ENCODE measurements around the gene CACNG4. TPM values are rescaled to one million over a fixed set of nuclear protein-coding genes. Genes with fewer than 3 reads are reported as not detected.

The CACNG4 gene
- total RNA-seq, 1 experiment from 2014 or later: not detected

- ChIA-PET RAD21 (ENCODE audit: low non-redundant PET in 1 of 2, low total read pairs in 2 of 2, uncharacterized antibody in 2 of 2, unreplicated experiment in 2 of 2) (interaction anchor here (0.9 to 2.9 kb wide), 9 partner anchors 16 to 248 kb away, joined by 3 to 38 read pairs (median 4); no protein-coding TSS in a partner anchor), POLR2A (interaction anchor here (1.1 kb wide), 1 partner anchor 60 kb away, joined by 4 read pairs; no protein-coding TSS in a partner anchor), CTCF (interaction anchor here (0.7 to 2.8 kb wide), 16 partner anchors 8 to 299 kb away, joined by 3 to 53 read pairs (median 6); no protein-coding TSS in a partner anchor)
- Histone ChIP-seq H3K4me2 (ENCODE audit: low read length) (no peak overlapping the region), H3K9me2 (ENCODE audit: insufficient read depth) (no peaks in the 10 kb centered on the region), H3K9ac (ENCODE audit: low read length) (no peak overlapping the region), H2AFZ (ENCODE audit: low read depth, low read length, poor library complexity, severe bottlenecking) (no peak overlapping the region), H3K36me3 (ENCODE audit: control insufficient read depth in 1 of 2, insufficient read depth in 2 of 2, low read length in 2 of 2) (no peaks in the 10 kb centered on the region), H4K20me1 (ENCODE audit: insufficient read depth) (no peaks in the 10 kb centered on the region), H3K4me1 (ENCODE audit: control insufficient read depth in 1 of 2, insufficient read depth in 2 of 2, low read length in 2 of 2) (peaks cover 6 to 10% of the 10 kb centered on the region in 2 experiments; a peak in 2 of 4 replicates), H3K27me3 (ENCODE audit: insufficient read depth, low read length) (no peaks in the 10 kb centered on the region), H3K79me2 (ENCODE audit: insufficient read depth, low read length) (no peaks in the 10 kb centered on the region), H3K4me3 (replicated peaks in 1 of 2; ENCODE audit: low read depth in 1 of 2, low read length in 2 of 2) (no peak overlapping the region), H3K27ac (ENCODE audit: low read depth, low read length) (no peak overlapping the region), H3K9me3 (ENCODE audit: control insufficient read depth in 1 of 2, insufficient read depth in 1 of 2, low read depth in 1 of 2, low read length in 2 of 2) (no peaks in the 10 kb centered on the region)
- DNase-seq (ENCODE audit: low read depth, low spot score): no peak
- intact Hi-C loops (cut with micrococcal nuclease): loop anchor here (1.0 to 2.0 kb wide), 4 partner anchors 60 to 260 kb away; no protein-coding TSS in a partner anchor
- TF ChIP-seq YY1 (IDR thresholded peaks at IDR 0.05; ENCODE audit: extremely low read depth, insufficient replicate concordance, low read depth, low read length) (no peak), EZH2 (IDR thresholded peaks at IDR 0.05) (no peak), SP1 (IDR thresholded peaks at IDR 0.05; ENCODE audit: low read depth) (no peak), CEBPB (IDR thresholded peaks at IDR 0.05; ENCODE audit: low read depth) (no peak), FOSL1 (IDR thresholded peaks at IDR 0.05; ENCODE audit: low read depth) (no peak), SRF (IDR thresholded peaks at IDR 0.05; ENCODE audit: low read depth) (no peak), EGR1 (IDR thresholded peaks at IDR 0.05; ENCODE audit: low read depth) (no peak), TCF7L2 (IDR thresholded peaks at IDR 0.05; ENCODE audit: borderline replicate concordance, extremely low read depth, insufficient read depth, insufficient read length) (no peak), POLR2A (IDR thresholded peaks at IDR 0.05; ENCODE audit: borderline replicate concordance, extremely low read depth, insufficient read depth, insufficient read length) (no peak), JUND (IDR thresholded peaks at IDR 0.05) (no peak), ZFX (IDR thresholded peaks at IDR 0.05) (no peak)
- TF ChIP-seq, protein P1, sequence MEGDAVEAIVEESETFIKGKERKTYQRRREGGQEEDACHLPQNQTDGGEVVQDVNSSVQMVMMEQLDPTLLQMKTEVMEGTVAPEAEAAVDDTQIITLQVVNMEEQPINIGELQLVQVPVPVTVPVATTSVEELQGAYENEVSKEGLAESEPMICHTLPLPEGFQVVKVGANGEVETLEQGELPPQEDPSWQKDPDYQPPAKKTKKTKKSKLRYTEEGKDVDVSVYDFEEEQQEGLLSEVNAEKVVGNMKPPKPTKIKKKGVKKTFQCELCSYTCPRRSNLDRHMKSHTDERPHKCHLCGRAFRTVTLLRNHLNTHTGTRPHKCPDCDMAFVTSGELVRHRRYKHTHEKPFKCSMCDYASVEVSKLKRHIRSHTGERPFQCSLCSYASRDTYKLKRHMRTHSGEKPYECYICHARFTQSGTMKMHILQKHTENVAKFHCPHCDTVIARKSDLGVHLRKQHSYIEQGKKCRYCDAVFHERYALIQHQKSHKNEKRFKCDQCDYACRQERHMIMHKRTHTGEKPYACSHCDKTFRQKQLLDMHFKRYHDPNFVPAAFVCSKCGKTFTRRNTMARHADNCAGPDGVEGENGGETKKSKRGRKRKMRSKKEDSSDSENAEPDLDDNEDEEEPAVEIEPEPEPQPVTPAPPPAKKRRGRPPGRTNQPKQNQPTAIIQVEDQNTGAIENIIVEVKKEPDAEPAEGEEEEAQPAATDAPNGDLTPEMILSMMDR (IDR thresholded peaks at IDR 0.05 in 2 of 3, conservative IDR thresholded peaks at IDR 0.05 in 1 of 3; ENCODE audit: borderline replicate concordance in 1 of 3, insufficient read depth in 1 of 3, low read depth in 2 of 3, low read length in 2 of 3): no peak
- TF ChIP-seq, protein P2, sequence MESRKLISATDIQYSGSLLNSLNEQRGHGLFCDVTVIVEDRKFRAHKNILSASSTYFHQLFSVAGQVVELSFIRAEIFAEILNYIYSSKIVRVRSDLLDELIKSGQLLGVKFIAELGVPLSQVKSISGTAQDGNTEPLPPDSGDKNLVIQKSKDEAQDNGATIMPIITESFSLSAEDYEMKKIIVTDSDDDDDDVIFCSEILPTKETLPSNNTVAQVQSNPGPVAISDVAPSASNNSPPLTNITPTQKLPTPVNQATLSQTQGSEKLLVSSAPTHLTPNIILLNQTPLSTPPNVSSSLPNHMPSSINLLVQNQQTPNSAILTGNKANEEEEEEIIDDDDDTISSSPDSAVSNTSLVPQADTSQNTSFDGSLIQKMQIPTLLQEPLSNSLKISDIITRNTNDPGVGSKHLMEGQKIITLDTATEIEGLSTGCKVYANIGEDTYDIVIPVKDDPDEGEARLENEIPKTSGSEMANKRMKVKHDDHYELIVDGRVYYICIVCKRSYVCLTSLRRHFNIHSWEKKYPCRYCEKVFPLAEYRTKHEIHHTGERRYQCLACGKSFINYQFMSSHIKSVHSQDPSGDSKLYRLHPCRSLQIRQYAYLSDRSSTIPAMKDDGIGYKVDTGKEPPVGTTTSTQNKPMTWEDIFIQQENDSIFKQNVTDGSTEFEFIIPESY (IDR thresholded peaks at IDR 0.05; ENCODE audit: extremely low read depth, insufficient replicate concordance, low read length): no peak
- ATAC-seq: peak; percentile 17
- BruUV-seq (replicated peaks): no TSS peak
These were observed 10.7 kb downstream of the CACNG4 start for GRCh38 chr17:66975188-66975587.

Measured in HCT116 (cell line).